ENCODE data around the gene SLC28A3. TPM values are rescaled to one million over a fixed set of nuclear protein-coding genes. Genes with fewer than 3 reads are reported as not detected.

SLC28A3 gene
- total RNA-seq, 1 experiment from 2014 or later, result not detected

DNA sequence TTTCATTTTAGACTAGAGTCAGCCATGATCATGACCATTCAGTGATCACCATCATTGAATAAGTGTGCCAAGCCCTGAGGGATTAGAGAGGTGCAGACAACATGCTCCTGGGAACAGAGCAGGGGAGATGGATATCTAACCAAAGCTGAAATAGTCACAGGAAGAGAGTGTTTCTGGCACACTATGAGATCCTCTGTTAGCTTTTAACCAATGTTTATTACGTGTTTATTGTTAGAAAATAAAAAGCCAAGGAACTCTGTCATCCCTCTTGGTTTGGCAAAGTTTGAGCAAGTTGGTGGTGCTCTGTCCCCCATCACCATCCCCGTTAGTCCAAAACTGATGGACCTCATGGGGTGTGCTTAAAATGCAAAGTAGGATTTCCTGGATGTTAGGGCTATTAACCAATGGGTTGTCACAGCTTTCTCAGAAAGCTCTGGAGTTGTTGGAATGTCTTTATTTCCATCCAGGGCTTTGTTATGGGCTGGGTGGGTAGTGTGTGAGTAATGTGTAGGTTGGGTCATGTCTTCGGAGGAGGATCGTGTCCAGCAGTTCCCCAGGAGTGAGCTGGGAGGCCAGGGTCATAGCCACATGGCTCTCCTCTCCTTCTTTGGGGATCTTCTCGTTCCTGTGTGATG is 34.9 kb downstream of the SLC28A3 start:
- intact Hi-C loops (cut with micrococcal nuclease; ENCODE audit: unreplicated experiment), result no loop called here

DNA sequence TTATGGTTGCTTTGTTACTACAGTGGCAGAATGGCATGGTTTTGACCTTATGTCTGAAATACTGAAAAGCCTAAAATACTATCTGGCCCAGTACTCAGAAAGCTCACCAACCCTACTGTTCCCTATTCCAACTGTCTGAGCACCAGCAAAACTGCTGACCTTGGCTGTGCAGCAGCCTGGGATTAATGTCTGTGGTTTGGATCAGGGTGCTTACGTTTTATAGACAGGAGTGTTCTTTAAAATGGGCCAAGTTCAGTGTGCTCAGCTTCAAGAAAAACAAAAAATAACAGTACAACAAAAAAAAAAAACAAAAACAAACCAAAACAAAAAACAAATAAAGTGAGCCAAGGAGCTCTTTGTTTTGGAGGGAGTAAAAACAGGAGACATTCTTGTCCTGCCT is 36.4 kb downstream of the SLC28A3 start:
- TF ChIP-seq, protein P1, sequence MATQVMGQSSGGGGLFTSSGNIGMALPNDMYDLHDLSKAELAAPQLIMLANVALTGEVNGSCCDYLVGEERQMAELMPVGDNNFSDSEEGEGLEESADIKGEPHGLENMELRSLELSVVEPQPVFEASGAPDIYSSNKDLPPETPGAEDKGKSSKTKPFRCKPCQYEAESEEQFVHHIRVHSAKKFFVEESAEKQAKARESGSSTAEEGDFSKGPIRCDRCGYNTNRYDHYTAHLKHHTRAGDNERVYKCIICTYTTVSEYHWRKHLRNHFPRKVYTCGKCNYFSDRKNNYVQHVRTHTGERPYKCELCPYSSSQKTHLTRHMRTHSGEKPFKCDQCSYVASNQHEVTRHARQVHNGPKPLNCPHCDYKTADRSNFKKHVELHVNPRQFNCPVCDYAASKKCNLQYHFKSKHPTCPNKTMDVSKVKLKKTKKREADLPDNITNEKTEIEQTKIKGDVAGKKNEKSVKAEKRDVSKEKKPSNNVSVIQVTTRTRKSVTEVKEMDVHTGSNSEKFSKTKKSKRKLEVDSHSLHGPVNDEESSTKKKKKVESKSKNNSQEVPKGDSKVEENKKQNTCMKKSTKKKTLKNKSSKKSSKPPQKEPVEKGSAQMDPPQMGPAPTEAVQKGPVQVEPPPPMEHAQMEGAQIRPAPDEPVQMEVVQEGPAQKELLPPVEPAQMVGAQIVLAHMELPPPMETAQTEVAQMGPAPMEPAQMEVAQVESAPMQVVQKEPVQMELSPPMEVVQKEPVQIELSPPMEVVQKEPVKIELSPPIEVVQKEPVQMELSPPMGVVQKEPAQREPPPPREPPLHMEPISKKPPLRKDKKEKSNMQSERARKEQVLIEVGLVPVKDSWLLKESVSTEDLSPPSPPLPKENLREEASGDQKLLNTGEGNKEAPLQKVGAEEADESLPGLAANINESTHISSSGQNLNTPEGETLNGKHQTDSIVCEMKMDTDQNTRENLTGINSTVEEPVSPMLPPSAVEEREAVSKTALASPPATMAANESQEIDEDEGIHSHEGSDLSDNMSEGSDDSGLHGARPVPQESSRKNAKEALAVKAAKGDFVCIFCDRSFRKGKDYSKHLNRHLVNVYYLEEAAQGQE (IDR thresholded peaks at IDR 0.05; ENCODE audit: insufficient read depth in 1 of 2, low read depth in 2 of 2, low read length in 1 of 2), result no peak
- no peak for TF ChIP-seq SIN3A (IDR thresholded peaks at IDR 0.05; ENCODE audit: borderline replicate concordance, insufficient read depth, low read depth, low read length)
- no peak for TF ChIP-seq POLR2AphosphoS5 (IDR thresholded peaks at IDR 0.05; ENCODE audit: low read depth, low read length)
- TF ChIP-seq, protein P2, sequence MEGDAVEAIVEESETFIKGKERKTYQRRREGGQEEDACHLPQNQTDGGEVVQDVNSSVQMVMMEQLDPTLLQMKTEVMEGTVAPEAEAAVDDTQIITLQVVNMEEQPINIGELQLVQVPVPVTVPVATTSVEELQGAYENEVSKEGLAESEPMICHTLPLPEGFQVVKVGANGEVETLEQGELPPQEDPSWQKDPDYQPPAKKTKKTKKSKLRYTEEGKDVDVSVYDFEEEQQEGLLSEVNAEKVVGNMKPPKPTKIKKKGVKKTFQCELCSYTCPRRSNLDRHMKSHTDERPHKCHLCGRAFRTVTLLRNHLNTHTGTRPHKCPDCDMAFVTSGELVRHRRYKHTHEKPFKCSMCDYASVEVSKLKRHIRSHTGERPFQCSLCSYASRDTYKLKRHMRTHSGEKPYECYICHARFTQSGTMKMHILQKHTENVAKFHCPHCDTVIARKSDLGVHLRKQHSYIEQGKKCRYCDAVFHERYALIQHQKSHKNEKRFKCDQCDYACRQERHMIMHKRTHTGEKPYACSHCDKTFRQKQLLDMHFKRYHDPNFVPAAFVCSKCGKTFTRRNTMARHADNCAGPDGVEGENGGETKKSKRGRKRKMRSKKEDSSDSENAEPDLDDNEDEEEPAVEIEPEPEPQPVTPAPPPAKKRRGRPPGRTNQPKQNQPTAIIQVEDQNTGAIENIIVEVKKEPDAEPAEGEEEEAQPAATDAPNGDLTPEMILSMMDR (IDR thresholded peaks at IDR 0.05), result no peak
- TF ChIP-seq TCF7L2 (IDR thresholded peaks at IDR 0.05; ENCODE audit: low read depth, low read length), result no peak
- DNase-seq (ENCODE audit: low read depth, low spot score) (no peak), ATAC-seq (no peak)
- H3K27me3 ChIP-seq (ENCODE audit: control insufficient read depth, insufficient read depth, low read length), result no peaks in the 10 kb centered on the region
- no peaks in the 10 kb centered on the region for H3K4me1 ChIP-seq (ENCODE audit: control insufficient read depth, insufficient read depth, low read length)
- CTCF ChIA-PET, result no interaction called here
- no TSS peak for BruUV-seq (replicated peaks)
- H3K4me3 ChIP-seq (ENCODE audit: low read depth in 2 of 2, low read length in 2 of 2), result no peak overlapping the region
- in situ Hi-C loops (cut with HindIII; ENCODE audit: low pct_unique_long_range_greater_than_20kb, low sequenced_read_pairs), result no loop called here
- no peak overlapping the region for H3K27ac ChIP-seq (ENCODE audit: low read length)
- no peaks in the 10 kb centered on the region for H3K9me3 ChIP-seq (ENCODE audit: control insufficient read depth, insufficient read depth, low read depth, low read length)
- POLR2A ChIA-PET, result interaction anchor here (1.0 kb wide), 1 partner anchor 17 kb away, joined by 4 read pairs; no protein-coding TSS in a partner anchor
- intact Hi-C loops (cut with micrococcal nuclease; ENCODE audit: unreplicated experiment), result no loop called here
- no peaks in the 10 kb centered on the region for H3K36me3 ChIP-seq (ENCODE audit: control insufficient read depth, insufficient read depth, low read length)

More for the DNA sequence above, 34.9 kb downstream of the SLC28A3 start:
- CTCF ChIA-PET, result no interaction called here
- POLR2A ChIA-PET, result no interaction called here
- H3K27ac ChIP-seq (ENCODE audit: low read length), result no peak overlapping the region
- DNase-seq (ENCODE audit: low read depth, low spot score), result no peak
- TF ChIP-seq, protein P1 (IDR thresholded peaks at IDR 0.05; ENCODE audit: insufficient read depth in 1 of 2, low read depth in 2 of 2, low read length in 1 of 2), result no peak
- TF ChIP-seq, protein P2 (IDR thresholded peaks at IDR 0.05), result no peak
- no peak for TF ChIP-seq TCF7L2 (IDR thresholded peaks at IDR 0.05; ENCODE audit: low read depth, low read length)
- no peak for TF ChIP-seq POLR2AphosphoS5 (IDR thresholded peaks at IDR 0.05; ENCODE audit: low read depth, low read length)
- no peak for TF ChIP-seq SIN3A (IDR thresholded peaks at IDR 0.05; ENCODE audit: borderline replicate concordance, insufficient read depth, low read depth, low read length)
- H3K27me3 ChIP-seq (ENCODE audit: control insufficient read depth, insufficient read depth, low read length), result no peaks in the 10 kb centered on the region
- no peak overlapping the region for H3K4me3 ChIP-seq (ENCODE audit: low read depth in 2 of 2, low read length in 2 of 2)
- ATAC-seq, result no peak
- no peaks in the 10 kb centered on the region for H3K9me3 ChIP-seq (ENCODE audit: control insufficient read depth, insufficient read depth, low read depth, low read length)
- in situ Hi-C loops (cut with HindIII; ENCODE audit: low pct_unique_long_range_greater_than_20kb, low sequenced_read_pairs), result no loop called here
- BruUV-seq (replicated peaks), result no TSS peak
- no peaks in the 10 kb centered on the region for H3K4me1 ChIP-seq (ENCODE audit: control insufficient read depth, insufficient read depth, low read length)
- H3K36me3 ChIP-seq (ENCODE audit: control insufficient read depth, insufficient read depth, low read length), result no peaks in the 10 kb centered on the region
